Ramos (cell line): ENCODE measurements around the gene MYOG.

Experiments used
- in situ Hi-C: fragments of 300-500 bp; cut with MboI; formaldehyde crosslinking; loops from one replicate; pipeline ENCODE4 v1.14.3; 2022; ENCODE audit warnings: low sequenced_read_pairs; ENCODE audit not compliant: unreplicated experiment

MYOG gene

DNA sequence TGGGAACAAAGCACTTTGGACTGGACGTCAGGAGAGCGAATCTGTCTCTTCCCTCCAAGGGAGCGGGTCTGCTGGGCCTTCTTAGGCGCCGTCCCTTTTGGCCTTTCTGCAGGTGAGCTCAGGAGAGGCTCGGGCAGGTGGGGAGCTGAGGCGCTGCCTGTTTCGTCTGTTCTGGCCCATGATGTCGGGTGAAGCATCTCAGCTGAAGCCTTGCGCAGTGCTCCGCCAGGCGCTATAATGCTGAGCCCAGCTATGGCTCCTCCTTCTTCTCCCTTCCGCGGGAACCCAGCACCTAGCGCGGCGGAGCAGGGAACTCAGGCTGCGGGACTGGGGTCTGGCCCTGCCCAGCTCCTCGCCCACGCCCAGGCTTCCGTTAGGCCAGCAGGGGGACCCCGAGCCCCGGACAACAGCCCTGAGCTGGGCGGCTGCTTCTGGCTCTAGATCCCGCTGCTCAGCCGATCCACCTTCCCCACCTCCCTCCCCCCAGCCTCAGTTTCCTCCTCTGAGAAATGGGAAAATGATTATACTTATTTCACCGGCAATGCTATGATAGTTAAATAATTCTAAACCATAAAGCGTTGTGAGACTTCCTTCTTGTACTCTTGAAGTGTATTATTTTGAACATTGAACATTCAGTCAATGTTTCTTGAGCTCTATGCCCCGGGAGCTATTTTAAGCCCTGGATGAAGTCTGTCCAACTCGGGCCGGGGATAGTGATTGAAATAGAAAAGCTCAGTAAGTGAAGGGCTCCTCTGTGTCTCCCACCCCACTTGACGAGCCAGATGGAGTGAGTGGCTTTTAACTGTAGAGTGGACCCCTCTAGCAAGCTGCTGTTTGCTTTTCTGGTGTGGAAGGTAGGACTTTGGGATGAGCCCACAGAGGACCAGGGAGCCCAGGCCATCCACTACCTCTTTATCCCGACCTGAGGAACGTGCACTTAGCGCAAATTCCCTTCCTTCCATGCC lies 32.1 kb upstream of the MYOG start:
- in situ Hi-C loops, result no loop called here

DNA sequence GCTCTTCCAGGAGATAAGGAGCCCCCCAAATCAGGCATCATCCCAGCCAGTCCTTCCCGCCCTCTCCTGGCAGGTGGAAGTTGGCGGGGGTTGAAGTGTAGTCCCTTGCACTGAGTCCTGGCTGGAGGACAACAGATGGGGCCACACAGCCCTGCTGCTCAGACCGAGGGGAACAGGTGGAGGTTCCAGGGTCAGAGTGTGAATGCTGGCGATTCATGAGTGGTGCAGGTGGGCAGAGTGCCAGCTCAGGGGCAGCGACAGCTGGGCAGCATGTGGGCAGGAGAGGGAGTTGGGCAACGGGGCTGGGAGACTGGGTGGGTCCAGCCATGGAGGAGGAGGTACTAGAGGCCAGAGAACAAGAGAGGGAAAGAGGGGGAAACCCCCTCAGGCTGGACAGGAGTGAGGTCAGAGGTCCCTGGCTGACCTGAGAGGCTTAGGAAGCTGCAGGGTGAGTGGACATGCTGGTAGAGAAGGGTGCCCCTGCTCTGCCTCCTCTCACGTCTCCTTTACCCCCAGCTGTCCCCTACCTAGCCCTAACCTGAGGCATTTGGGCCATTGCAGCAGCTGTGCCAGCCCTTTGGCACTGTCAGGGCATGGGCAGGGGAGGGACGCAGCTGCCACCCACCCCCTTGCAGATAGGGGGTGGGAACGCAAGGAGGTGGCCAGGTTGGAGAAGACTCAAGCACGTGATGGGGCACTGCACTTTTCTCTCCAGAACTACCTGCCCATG lies 30.4 kb upstream of the MYOG start:
- in situ Hi-C loops, result no loop called here

DNA sequence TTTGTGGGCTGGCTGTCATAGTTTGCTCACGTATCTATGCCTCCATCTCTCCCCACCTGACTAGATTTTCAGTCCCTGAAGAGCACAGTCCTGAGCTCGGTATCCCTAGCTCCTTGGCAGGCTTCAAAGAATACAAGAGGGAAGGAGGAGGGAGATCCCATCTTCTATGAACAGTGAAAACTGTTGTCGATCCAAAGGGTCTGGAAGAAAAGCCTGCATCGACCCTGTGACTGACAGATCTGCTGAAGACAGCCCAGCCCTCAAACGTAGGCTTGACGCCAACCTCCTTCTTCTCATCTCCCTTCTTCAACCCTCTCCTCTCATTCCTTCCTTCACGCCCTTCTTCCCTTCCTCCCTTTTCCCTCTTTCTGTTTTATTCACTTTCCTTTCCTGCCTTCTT lies 28.4 kb upstream of the MYOG start:
- in situ Hi-C loops, result no loop called here

DNA sequence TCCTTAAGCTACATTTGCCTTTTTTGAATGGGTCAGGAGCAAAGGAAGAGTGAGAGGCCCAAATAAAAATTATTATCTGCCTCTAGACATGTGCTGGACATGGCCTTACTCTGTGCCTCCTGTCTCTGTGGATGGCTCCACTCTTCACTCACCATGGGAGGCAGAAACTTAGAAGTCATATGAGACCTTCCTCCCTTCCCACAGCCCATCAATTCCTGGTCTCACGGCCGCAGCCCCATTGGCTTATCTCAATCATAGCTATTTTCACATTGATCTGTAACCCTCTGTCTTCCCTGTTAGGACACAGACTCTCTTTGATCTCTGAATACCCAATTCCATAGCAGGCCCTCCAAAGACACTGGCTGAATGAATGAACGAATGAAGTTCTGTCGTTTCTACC lies 27.5 kb upstream of the MYOG start:
- in situ Hi-C loops, result no loop called here

DNA sequence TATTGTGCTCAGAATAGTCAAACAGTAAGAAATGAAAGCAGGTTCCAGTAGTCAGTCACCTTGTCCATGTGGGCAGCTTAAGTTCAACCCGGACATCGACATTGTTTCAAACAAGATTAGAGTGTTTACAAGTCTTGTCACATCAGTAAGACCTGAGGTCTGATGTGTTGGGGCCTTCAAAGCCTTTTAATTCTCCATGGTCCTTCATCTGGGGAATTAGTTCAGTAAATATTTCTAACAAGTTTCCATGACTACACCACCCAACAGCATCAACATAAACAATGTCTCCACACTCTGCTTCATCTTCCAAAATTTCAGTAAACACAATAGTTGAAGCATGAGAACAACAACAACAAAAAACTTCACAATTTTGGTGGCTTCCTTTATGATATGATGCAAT lies 26.7 kb upstream of the MYOG start:
- in situ Hi-C loops, result no loop called here

DNA sequence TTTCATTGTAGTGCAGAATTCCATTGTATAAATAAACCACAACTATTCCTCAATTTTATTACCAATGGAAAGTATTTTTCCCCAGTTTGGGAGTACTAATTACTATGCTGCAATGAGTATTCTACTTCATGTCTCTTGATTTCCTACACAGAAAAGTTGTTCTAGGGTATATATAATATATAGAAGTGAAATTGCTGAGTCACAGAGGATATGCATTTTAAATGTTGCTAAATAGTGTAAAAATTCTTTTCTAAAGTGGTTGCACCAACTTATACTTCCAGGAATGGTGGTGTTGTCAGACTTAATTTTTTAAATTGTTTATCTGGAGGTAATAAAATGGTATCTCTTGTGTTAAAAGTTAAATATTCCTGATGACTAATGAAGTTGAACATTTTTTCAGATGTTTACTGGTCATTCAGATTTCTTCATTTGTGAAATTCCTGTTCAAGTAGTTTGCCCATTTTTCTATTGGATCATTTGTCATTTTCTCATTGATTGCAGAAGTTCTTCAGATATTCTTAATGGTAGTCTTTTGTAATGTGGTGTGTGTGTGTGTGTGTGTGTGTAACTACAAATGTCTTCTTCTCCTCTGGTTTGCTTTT lies 19.1 kb upstream of the MYOG start:
- in situ Hi-C loops, result no loop called here

DNA sequence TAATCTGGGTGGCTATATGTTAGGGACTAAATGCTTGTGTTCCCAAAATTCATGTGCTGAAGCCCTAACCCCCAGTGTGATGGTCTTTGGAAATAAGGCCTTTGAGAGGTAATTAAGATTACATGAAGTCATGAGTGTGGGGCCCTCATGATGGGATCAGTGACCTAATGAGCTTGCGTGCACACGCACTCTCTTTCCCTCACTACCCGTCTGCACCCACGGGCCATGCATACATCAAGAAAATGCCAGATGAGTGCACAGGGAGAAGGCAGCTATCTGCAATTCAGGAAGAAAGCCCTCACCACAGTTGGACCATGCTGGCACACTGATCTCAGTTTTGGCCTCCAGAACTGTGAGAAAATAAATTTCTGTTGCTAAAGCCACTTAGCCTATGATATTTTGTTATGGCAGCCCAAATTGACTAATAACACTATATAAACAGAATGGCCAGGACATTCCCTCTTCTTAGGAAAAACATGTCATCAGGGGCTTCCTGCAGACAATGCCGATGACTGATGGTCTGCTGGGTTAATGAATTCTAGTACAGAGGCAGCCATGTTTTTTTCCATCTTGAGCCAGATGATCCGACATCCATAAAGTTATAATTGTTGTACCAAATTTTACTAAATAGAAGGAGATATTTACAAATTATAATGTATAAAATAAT lies 18.1 kb upstream of the MYOG start:
- in situ Hi-C loops, result no loop called here

DNA sequence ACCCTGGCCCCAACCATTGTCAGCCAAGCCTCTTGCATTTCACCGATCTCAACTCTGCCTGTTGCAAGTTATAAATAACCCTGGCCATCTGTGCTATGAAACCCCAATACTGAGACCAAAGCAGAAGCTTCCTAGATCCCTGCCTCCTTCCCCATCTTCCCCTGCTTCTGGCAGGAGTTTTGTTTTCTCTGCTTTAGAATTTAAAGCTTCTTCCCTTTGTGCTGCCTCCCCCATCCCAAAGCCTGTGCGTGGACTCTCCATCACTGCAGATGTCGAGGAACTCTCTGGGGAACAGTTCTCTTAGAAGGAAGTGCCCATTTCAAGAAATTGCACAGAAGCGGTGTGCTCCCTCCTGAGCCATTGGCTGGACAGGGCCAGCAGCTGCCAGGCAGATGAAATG lies 17.4 kb upstream of the MYOG start:
- in situ Hi-C loops, result no loop called here

DNA sequence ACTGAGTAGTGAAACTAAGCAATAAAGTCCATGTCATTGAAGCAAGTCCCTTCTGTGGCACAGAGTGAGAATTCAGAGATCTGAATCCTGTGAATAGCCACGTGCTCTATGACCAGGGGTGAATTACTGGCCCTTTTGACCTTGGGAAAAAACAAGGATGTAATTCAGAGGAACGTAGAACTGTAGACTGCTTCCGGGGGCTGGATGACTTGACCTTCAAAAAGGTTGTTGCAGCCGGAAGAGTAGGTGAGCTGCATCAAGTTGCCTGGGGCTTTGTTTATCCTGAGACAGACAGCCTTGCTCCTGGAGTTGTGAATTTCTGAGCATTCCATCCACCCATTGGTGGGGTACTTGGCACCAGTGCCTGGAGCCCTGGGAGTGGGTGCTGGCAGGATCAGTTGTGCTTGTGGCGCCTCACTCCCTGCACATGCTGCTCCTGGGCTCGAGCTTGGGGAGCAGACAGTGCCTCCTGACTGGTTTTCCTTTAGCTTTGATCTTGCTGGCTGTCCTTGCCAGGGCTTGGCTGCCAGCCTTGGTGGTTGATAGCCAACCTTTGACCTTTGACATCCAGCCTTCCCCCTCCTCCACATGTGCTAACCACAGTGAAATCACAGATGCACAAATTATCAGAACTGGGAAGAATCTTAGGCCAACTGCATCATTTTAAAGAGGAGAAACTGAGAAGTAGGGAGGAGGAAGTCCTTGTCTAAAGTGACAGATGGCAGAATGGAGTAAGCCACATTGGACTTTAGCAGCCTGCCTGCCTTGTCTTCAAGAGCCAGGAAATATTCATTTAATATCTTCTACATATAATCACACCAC lies 16.2 kb upstream of the MYOG start:
- in situ Hi-C loops, result no loop called here

DNA sequence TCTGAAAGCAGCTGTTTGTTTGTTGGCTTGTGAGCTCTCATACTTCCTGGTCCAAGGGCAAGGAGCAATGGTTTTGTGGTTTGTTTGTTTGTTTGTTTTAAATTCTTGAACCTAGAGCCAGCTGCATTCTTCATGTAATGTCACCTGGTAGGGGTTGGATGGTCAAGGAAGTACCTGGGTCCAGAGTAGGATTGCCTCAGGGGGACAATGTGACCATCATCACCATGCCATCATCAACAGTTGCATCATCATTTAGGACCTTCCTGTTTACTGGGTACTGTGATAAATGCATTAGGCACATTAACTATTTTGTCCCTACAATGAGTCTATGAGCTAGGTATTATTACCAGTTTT lies 14.7 kb upstream of the MYOG start:
- in situ Hi-C loops, result no loop called here

DNA sequence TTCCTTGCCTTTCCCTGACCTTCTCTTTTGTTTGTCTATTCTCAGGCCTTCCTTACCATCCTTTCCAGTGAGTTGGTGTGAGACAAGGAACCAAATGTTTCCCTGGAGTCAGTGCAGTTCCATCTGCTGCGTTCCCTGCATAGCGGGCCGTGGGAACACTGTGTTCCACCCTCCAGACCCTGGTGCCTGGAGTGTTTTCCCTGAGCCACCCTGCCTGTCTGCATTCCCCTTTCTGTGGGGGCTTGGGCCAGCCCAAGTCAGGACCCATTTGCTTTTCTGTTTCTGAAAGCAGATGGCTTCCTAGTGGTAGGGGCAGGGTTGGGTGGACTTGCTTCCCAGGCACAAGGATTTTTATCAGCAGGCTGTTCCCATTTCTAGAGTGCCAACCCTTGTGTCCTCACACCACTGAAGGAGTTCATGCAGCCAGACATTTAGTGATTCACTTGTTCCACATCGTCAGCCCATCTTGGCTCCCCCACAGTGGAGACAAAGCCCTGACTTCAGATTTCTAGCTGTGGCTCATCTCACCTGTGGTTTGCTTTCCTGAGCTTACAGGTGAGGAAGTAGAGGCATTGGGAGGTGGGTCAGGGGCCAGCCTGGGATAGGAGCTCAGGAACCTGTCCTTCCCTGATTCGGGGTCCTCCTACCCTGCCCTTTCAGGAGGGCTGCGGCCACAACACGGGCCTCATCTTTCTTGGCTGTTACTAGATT lies 14.1 kb upstream of the MYOG start:
- in situ Hi-C loops, result no loop called here

DNA sequence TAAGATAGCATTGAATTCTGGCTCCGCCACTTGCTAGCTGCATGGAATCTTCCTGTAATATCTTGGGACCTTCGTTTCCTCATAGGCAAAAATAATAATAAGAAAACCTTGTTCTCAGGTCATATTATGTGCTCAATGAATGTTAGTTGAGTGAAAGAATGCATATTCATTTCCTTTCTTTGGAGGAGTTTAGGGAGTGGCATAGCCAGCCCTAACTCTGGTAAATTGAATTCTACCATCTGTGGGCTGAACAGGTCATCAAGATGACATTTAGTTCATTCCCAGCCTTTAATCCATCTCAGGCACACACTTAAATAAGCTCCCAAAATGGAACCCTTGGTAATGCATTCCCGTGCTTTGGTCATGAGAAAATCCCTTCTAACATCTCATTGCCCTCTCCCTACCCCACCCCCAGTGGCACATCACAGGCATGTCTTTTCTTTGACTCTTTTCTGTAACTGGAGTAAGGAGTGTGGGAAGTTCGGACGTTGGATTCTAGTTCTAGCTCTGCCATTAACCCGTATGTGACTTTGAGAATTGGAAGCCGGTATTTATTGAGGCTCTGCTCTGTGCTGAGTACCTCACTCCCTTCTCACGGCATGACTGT lies 13.2 kb upstream of the MYOG start:
- in situ Hi-C loops, result no loop called here

DNA sequence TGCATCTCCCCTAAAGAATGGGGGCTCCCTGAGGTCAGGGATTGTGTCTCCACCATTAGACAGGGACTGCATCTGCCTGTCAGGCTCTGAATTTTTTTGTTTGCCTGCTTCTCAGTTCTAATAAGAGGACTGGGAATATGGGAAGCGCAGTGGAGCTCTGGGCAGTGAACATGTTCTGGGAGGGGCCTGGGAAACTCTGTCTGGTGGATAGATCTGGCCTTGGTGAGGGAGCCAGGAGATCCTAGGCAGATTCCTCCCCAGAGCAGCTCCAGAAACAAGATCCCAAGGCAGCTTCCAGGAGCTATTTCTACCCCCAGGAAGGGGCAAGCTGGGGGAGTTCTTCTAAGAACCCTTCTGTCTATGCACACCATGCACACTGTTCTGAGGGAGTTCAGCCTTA lies 12.6 kb upstream of the MYOG start:
- in situ Hi-C loops, result no loop called here

DNA sequence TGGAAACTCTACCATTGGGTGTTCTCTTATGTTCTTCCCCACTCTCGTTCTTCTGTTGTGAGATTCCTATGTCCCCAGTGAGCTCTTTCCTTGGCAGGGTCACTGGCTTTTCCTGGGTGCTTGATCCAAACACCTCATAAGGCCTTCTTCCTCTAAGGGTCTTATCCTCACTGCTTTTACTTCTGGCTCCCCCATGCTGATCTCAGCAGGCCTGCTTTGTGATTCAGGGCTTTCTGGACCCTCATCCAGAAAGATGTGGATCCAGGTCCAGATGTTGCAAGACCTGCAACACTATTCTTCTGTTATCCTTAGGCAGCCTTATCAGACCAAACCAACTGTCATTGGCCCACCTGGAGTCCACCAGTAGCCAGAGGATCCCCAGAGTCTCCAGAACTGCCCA lies 11.2 kb upstream of the MYOG start:
- in situ Hi-C loops, result no loop called here

DNA sequence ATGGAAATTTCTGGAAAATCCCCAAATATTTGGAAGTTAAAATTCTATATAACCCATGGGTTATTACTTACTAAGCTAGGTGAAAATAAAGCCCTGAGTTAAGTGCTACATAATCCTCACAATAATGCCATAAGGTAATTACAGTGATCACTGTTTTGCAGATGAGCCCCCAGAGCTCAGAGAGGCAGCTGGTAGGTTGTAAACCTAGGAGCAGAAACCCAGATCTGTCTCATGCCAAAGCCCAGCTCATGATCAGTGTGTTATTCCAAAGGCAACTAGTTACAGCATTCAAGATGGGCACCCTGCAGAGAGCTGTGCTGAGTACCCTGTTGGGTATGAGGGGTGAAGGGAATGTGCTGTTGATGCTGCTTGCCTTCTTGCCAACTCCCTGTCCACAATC lies 10.8 kb upstream of the MYOG start:
- in situ Hi-C loops, result no loop called here

DNA sequence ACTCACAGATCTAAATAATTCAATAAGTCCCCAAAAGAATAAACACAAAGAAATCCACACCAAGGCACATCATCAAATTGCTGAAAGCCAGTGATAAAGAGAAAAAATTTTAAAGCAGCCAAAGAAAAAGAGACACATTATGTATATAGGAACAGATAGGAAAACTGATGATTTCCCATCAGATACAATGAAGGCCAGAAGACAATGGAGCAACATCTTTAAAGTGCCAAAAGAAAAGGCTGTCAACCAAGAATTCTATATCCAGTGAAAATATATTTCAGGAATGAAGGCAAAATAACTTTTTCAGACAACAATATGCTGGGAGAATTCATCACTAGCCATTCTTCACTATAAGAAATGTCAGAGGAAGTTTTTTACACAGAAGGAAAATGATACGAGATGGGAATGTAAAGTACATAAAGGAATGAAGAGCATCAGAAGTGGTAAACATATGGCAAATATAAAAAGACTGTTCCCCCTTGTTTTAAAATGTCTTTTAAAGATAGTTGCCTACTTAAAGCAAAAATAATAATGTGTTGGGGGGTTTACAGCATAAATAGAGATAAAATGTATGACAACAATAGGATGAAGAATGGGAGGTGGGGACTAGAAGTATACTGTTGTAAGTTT lies 9.4 kb upstream of the MYOG start:
- in situ Hi-C loops, result no loop called here

DNA sequence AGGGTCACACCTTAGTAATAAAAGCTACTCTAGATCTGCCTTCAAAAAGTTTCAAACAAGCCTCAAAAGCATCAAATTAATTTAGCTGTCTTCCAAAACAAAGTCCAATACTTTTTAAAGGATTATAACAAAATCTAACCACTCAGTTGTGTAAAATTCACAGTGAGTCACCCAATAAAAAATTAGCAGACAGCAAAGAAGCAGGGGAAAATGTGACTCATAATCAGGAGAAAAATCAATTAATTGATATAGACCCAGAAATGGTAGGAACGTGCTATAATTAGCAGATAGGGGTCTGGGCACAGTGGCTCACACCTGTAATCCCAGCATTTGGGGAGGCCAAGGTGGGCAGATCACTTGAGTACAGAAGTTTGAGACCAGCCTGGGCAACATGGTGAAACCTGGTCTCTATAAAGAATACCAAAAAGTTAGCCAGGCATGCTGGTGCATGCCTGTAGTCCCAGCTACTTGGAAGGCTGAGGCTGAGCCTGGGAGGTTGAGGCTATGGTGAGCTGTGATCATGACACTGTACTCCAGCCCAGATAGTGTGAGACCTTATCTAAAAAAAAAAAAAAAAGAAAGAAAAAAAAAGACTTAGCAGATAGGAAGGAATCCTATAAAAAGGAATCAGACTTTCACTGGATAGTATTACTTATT lies 8.1 kb upstream of the MYOG start:
- in situ Hi-C loops, result no loop called here

DNA sequence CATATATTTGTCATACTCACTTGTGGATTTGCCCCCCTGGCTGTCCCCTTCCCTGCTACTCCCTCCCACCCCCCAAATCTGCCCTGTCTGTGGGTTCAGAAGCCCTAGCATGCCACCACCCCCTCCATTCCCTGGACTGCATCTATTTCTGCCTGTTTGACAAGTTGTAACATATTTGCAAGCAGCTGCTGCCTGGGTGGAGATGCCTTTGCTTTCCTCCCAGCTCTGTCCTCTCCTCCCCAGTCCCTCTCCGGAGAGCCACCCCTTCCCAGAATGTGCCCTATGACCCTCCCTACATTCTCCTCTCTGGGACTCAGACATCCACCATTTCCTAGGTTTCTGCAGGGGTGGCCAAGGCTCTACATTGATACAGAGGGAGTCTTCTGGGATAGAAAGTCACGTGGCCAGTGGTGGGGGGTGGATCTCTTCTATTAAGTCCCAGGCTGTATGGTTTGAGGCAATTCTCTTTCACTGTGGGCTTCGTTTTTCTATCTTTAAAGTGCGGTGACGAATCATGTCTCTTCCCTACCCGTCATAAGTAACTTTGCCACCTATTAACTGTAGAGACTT lies 6.0 kb upstream of the MYOG start:
- in situ Hi-C loops, result no loop called here
